H9 (cell line): ENCODE data around the gene POU3F3. TPM values are rescaled to one million over a fixed set of nuclear protein-coding genes. Genes with fewer than 3 reads are reported as not detected.

Experiments used
- DNase-seq: peaks from one replicate; pipeline ENCODE4 v3.0.0-alpha.2; 2017
- H2AFZ ChIP-seq: one replicate; pipeline ENCODE4 v1.6.1; 2013; ENCODE audit warnings: mild to moderate bottlenecking, low read length, control low read depth, moderate library complexity
- H2AK5ac ChIP-seq: 2 replicates; pipeline ENCODE4 v1.6.1; 2013; ENCODE audit warnings: low read length, control low read depth, mixed read lengths; ENCODE audit not compliant: insufficient read length
- H2BK120ac ChIP-seq: one replicate; pipeline ENCODE4 v1.6.1; 2013; ENCODE audit warnings: low read depth, mild to moderate bottlenecking, low read length, control low read depth, inconsistent platforms; ENCODE audit not compliant: poor library complexity, severe bottlenecking
- H2BK12ac ChIP-seq: 2 replicates; pipeline ENCODE4 v1.6.1; 2013; ENCODE audit warnings: low read length, control low read depth, mixed read lengths, low read depth; ENCODE audit not compliant: insufficient read length
- H2BK15ac ChIP-seq: 2 replicates; pipeline ENCODE4 v1.6.1; 2013; ENCODE audit warnings: low read depth, low read length, control low read depth
- H2BK20ac ChIP-seq: one replicate; pipeline ENCODE4 v1.6.1; 2013; ENCODE audit warnings: low read depth, mild to moderate bottlenecking, low read length, control low read depth, inconsistent platforms; ENCODE audit not compliant: poor library complexity, severe bottlenecking
- H2BK5ac ChIP-seq: 2 replicates; pipeline ENCODE4 v1.6.1; 2013; ENCODE audit warnings: low read length, control low read depth, mixed read lengths; ENCODE audit not compliant: insufficient read length
- H3K14ac ChIP-seq: 2 replicates; pipeline ENCODE4 v1.6.1; 2013; ENCODE audit warnings: low read length, control low read depth; ENCODE audit not compliant: insufficient read depth
- H3K18ac ChIP-seq: 2 replicates; pipeline ENCODE4 v1.6.1; 2013; ENCODE audit warnings: low read depth, mild to moderate bottlenecking, mixed read lengths, low read length, control low read depth; ENCODE audit not compliant: insufficient read length
- H3K23ac ChIP-seq: 2 replicates; pipeline ENCODE4 v1.6.1; 2013; ENCODE audit warnings: low read length, control low read depth, mixed read lengths, low read depth; ENCODE audit not compliant: insufficient read length
- H3K23me2 ChIP-seq: 2 replicates; pipeline ENCODE4 v1.6.1; 2013; ENCODE audit warnings: low read depth, mild to moderate bottlenecking, mixed read lengths, low read length, control low read depth; ENCODE audit not compliant: insufficient read length, poor library complexity, severe bottlenecking
- H3K27ac ChIP-seq: 2 replicates; pipeline ENCODE4 v1.5.1; 2013; ENCODE audit warnings: low read length, control low read depth, mixed read lengths, low read depth; ENCODE audit not compliant: insufficient read length
- H3K27me3 ChIP-seq: 2 replicates; pipeline ENCODE4 v1.6.1; 2013; ENCODE audit warnings: low read length, control low read depth, inconsistent platforms; ENCODE audit not compliant: insufficient read depth
- H3K4ac ChIP-seq: 2 replicates; pipeline ENCODE4 v1.6.1; 2013; ENCODE audit warnings: low read depth, mild to moderate bottlenecking, control low read depth, inconsistent platforms, low read length, moderate library complexity
- H3K4me1 ChIP-seq: 2 replicates; pipeline ENCODE4 v1.6.1; 2013; ENCODE audit warnings: low read length, control low read depth, inconsistent platforms; ENCODE audit not compliant: insufficient read depth
- H3K4me2 ChIP-seq: 2 replicates; pipeline ENCODE4 v1.6.1; 2013; ENCODE audit warnings: low read length, control low read depth, mixed read lengths; ENCODE audit not compliant: insufficient read length, insufficient read depth
- H3K56ac ChIP-seq: 2 replicates; pipeline ENCODE4 v1.6.1; 2013; ENCODE audit warnings: low read depth, mild to moderate bottlenecking, mixed read lengths, low read length, control low read depth; ENCODE audit not compliant: insufficient read length
- H3K79me1 ChIP-seq: 2 replicates; pipeline ENCODE4 v1.6.1; 2013; ENCODE audit warnings: low read depth, mild to moderate bottlenecking, moderate library complexity, low read length, control low read depth, inconsistent platforms; ENCODE audit not compliant: insufficient read depth, poor library complexity, severe bottlenecking
- H3K79me2 ChIP-seq: 2 replicates; pipeline ENCODE4 v1.6.1; 2013; ENCODE audit warnings: low read length, control low read depth, inconsistent platforms; ENCODE audit not compliant: insufficient read depth
- H3K9ac ChIP-seq: 2 replicates; pipeline ENCODE4 v1.6.1; 2013; ENCODE audit warnings: low read length, control low read depth, mixed read lengths; ENCODE audit not compliant: insufficient read length; ENCODE audit errors: extremely low read depth
- H3K9me3 ChIP-seq: one replicate; pipeline ENCODE4 v1.6.1; 2013; ENCODE audit warnings: low read depth, low read length, inconsistent platforms; ENCODE audit not compliant: control insufficient read depth
- H3T11ph ChIP-seq: one replicate; pipeline ENCODE4 v1.6.1; 2013; ENCODE audit warnings: mild to moderate bottlenecking, low read length, control low read depth, inconsistent platforms
- H4K20me1 ChIP-seq: one replicate; pipeline ENCODE4 v1.6.1; 2013; ENCODE audit not compliant: control insufficient read depth, insufficient read length, insufficient read depth
- H4K5ac ChIP-seq: 2 replicates; pipeline ENCODE4 v1.6.1; 2013; ENCODE audit warnings: low read depth, mild to moderate bottlenecking, mixed read lengths, low read length, control low read depth; ENCODE audit not compliant: insufficient read length
- H4K8ac ChIP-seq: replicated peaks from 2 replicates; pipeline ENCODE4 v1.6.1; 2013; ENCODE audit warnings: low read length, control low read depth, mixed read lengths, low read depth; ENCODE audit not compliant: insufficient read length
- H4K91ac ChIP-seq: 2 replicates; pipeline ENCODE4 v1.6.1; 2013; ENCODE audit warnings: low read depth, mild to moderate bottlenecking, moderate library complexity, mixed read lengths, low read length, control low read depth; ENCODE audit not compliant: insufficient read length
- H3K27ac Mint-ChIP-seq, 3 experiments: 2 replicates in 2 of 3; 3 replicates in 1 of 3; pipeline ENCODE4 v1.8.0; 2020 to 2021; ENCODE audit warnings: mixed read lengths in 3 of 3, mild to moderate bottlenecking in 1 of 3, moderate library complexity in 1 of 3
- H3K27me3 Mint-ChIP-seq: 2 replicates; pipeline ENCODE4 v1.8.0; 2021; ENCODE audit warnings: low read depth, mild to moderate bottlenecking, moderate library complexity, mixed read lengths
- H3K36me3 Mint-ChIP-seq, 3 experiments: 2 replicates in 2 of 3; 3 replicates in 1 of 3; pipeline ENCODE4 v1.8.0; 2020 to 2021; ENCODE audit warnings: low read depth in 3 of 3, mixed read lengths in 3 of 3; ENCODE audit not compliant: insufficient read depth in 1 of 3
- H3K4me1 Mint-ChIP-seq, 2 experiments: 2 replicates each; pipeline ENCODE4 v1.8.0; 2020; ENCODE audit warnings: mixed read lengths in 2 of 2
- H3K4me3 Mint-ChIP-seq, 2 experiments: 2 replicates in 1 of 2; 3 replicates in 1 of 2; pipeline ENCODE4 v1.8.0; 2020 to 2021; ENCODE audit warnings: mild to moderate bottlenecking in 2 of 2, mixed read lengths in 2 of 2, moderate library complexity in 1 of 2
- H3K9me3 Mint-ChIP-seq, 2 experiments: 2 replicates in 1 of 2; 3 replicates in 1 of 2; pipeline ENCODE4 v1.8.0; 2020; ENCODE audit warnings: mild to moderate bottlenecking in 2 of 2, mixed read lengths in 2 of 2, moderate library complexity in 1 of 2
- CTCF ChIP-seq: fragments of 200-600 bp; sonication (generic); conservative IDR thresholded peaks from 3 replicates; pipeline ENCODE4 v1.8.0; 2021; ENCODE audit warnings: antibody characterized with exemption, mild to moderate bottlenecking
- WGBS: extraction: QIAGEN DNeasy Blood & Tissue Kit; methylation state at CpG from one replicate; pipeline ENCODE4 v1.1.7; 2013; ENCODE audit warnings: missing lambda C conversion rate, low lambda C conversion rate, mixed read lengths; ENCODE audit not compliant: insufficient read length; ENCODE audit errors: extremely low coverage; 5-methylcytosine and 5-hydroxymethylcytosine counted together
- total RNA-seq: library from RNA; stranded (reverse); gene quantifications from 2 replicates; pipeline ENCODE4 v1.2.1, GENCODE V29; 2021

Gene POU3F3
- total RNA-seq, 1 experiment from 2014 or later: not detected

GRCh38 chr2:104849101-104849500, 4.8 kb upstream of the POU3F3 start:
- no peak overlapping the region for H3K23ac ChIP-seq
- H3K9me3 ChIP-seq: no peaks in the 10 kb centered on the region
- H3K9ac ChIP-seq: no peak overlapping the region
- H2AFZ ChIP-seq: no peak overlapping the region
- peaks cover 99% of the 10 kb centered on the region for H3K27me3 Mint-ChIP-seq
- no peak overlapping the region; a peak in 1 of 5 replicates for H3K4me3 Mint-ChIP-seq
- no peak overlapping the region for H4K5ac ChIP-seq
- H3K79me1 ChIP-seq: no peaks in the 10 kb centered on the region
- no peak for DNase-seq
- no peak overlapping the region for H4K8ac ChIP-seq
- H4K91ac ChIP-seq: no peak overlapping the region
- H3K9me3 Mint-ChIP-seq: peaks cover 2 to 12% of the 10 kb centered on the region in 2 experiments; a peak in 3 of 5 replicates
- H3K79me2 ChIP-seq: no peaks in the 10 kb centered on the region
- no peak overlapping the region for H3T11ph ChIP-seq
- peaks cover 64% of the 10 kb centered on the region for H3K27me3 ChIP-seq
- WGBS: no CpG with 5 or more reads among the region's 1 CpG
- no peak overlapping the region for H3K27ac ChIP-seq
- no peak overlapping the region for H2BK20ac ChIP-seq
- no peak overlapping the region for H3K14ac ChIP-seq
- H2AK5ac ChIP-seq: no peak overlapping the region
- no peak overlapping the region for H3K4ac ChIP-seq
- no peak overlapping the region for H2BK15ac ChIP-seq
- H3K4me2 ChIP-seq: no peak overlapping the region
- H3K4me1 Mint-ChIP-seq: peaks cover 52 to 79% of the 10 kb centered on the region in 2 experiments
- no peak overlapping the region for H2BK120ac ChIP-seq
- no peak overlapping the region for H2BK12ac ChIP-seq
- H3K36me3 Mint-ChIP-seq: peaks cover 0 to under 1% (median 0%) of the 10 kb centered on the region in 3 experiments; a peak in 1 of 7 replicates
- no peaks in the 10 kb centered on the region for H4K20me1 ChIP-seq
- no peak overlapping the region for H3K56ac ChIP-seq
- H2BK5ac ChIP-seq: no peak overlapping the region
- peaks cover 26% of the 10 kb centered on the region for H3K23me2 ChIP-seq
- no peak overlapping the region for H3K27ac Mint-ChIP-seq
- no peaks in the 10 kb centered on the region; the same call in 1 of the 2 replicates for H3K4me1 ChIP-seq
- no peak overlapping the region for H3K18ac ChIP-seq
- no peak for TF ChIP-seq CTCF
